GM21526 (cell line): ENCODE data around the gene FAM229A.
"Not testable (repeated sequence)": the region's sequence is repeated elsewhere in the genome, so short reads cannot be mapped to it uniquely, and the experiment has no call there.

ENCODE experiments used
- ATAC-seq: cut with Tn5 transposase; IDR thresholded peaks from one replicate; pipeline ENCODE4 v1.9.1; 2021; ENCODE audit warnings: moderate library complexity; ENCODE audit not compliant: unreplicated experiment, low FRiP score

The FAM229A gene, protein sequence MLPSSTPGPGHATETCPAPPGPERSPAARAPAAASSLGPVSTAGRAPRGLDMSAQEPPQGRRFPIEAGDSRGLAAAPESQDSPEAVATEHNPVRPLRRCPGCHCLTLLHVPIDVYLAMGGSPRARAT

GRCh38 chr1:32362474-32363313 is at the start of gene FAM229A, which contains the start of gene TSSK3:
Gene FAM229A (minus strand): TSS chr1:32362485. CDS start chr1:32362091, 394 bp downstream.
Gene TSSK3 (plus strand): TSS chr1:32362539. CDS start chr1:32362702, 163 bp downstream.
- ATAC-seq = no peak

GRCh38 chr1:32411261-32411660 is 49.0 kb upstream of the FAM229A start:
- ATAC-seq = no peak

DNA sequence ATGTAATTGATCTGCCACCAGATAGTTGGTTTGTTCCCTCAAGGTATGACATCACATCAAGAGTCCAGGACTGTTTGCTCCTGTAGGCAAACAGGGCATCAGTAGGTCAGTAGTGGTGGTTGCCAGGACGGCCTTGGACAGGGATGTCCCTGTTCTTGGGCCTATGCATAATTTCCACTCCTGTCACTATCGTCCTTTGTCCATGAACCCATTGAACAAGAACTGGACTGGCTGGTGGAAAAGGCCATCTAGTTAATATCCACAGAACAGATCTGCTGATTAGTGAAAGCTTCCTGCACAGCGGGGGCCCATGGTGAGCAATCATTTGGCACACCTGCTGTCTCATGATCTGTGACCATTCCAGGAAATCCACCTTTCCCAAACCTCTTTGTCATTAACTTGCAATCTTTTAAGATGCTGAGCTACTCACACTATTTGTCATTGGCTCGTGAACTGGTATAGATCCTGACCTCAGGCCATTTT is 44.4 kb upstream of the FAM229A start:
- no peak for ATAC-seq

DNA sequence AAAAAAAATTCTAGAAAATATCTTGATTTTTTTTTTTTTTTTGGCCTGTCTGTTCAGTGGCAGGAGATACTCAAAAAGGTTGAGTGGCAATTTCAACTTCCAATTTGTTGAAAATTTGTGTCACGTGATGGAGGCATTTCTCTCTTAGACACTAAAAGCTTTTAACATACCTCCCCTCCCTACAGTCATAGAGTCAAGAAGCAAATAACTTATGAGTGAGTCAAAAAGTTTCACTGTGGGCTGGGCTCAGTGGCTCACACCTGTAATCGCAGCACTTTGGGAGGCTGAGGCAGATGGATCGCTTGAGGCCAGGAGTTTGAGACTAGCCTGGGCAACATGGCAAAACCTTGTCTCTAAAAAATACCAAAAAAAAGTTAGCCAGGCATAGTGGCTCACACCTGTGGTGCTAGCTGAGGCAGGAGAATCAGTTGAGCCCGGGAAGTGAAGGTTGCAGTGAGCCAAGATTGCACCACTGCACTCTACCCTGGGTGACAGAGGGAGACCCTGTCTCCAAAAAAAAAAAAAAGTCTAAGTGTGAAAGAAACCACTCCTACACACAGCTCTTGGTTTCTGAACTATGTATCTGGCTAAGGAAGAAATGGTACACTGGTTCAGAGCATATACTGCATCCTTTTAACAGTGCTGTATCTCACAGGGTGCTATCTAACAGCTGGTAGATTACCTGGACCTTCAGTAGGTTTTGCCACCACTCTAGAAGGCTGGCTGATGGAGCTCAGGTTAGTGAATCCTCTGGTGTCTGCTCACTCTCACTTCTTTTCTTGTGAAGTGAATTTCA is 43.6 kb upstream of the FAM229A start:
- no peak for ATAC-seq

GRCh38 chr1:32404946-32405345 is 42.7 kb upstream of the FAM229A start:
- ATAC-seq = no peak

DNA sequence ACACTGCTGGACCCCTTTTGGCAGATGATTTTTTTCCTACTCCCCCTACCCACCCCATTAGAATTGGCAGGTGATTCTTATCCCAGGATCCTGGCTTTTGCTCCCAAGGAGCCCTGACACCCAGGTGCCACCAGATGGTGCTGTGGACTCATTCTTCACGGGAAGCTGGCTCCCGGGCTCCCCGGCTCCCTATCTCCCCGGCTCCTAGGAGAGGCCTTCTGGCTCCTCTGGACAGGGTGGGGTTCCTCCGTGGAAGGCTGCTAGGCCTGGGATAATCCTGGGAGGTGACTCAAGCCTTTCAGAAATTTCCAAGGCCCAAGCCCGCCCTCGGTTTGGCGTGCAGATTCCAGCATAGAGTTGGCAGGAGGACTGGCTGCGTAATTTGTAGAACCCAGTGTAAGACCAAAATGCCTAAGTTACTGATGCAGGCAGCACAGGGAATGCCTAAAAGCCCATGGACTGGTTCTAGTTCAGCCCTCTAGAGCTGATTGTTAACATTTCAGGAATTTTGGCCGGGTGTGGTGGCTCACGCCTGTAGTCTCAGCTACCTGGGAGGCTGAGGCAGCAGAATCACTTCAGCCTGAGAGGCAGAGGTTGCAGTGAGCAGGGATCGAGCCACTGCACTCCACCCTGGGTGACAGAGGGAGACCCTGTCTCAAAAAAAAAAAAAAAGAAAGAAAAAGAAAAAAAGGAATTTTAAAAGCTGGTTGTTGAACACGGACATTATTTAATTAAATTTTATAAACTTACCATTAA is 38.8 kb upstream of the FAM229A start:
- no peak for ATAC-seq

GRCh38 chr1:32399843-32400242 is 37.6 kb upstream of the FAM229A start:
- ATAC-seq = no peak

DNA sequence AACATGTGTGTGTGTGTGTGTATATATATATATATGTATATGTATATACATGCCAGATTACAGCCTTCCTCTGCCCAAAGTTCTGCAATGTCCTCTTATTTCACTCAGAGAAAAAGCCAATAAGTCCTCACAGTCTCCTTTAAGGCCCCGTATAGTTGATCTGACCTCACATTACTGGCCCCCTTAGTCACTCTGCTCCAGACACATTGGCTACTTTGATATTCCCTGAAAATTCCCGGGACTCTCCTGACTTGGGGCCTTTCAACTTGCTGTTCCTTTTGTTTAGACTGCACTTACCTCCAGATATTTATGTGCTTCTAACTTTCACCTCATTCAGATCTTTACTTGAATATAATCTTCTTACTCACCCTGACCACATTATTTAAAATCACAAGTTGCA is 36.1 kb upstream of the FAM229A start:
- ATAC-seq = no peak

GRCh38 chr1:32396524-32396923 is 34.2 kb upstream of the FAM229A start:
- not testable (repeated sequence) for ATAC-seq

DNA sequence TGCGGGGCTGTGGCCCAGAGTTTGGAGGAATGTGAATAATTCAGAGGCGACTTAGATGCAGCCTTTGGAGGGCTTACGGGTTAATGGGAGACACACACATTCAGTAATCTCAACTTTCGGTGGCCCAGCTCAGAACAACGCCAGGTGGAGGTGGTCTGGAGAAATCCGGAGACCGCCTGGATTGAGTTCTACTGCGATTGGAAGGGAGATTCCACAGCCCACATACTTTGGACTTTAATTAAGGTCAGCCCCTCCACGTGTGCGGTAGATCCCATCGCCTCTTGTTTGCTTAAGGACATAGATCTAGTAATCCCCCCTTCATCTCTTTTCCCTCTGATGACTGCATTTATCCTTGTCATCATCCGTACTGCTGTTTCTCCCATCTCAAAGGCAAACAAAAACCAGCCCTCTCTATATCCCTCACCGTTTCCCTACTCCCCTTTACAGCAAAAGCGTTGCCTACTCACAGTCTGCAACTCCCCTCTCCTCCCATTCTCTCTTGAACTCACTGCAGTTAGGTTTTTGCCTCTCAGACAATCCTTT is 32.7 kb upstream of the FAM229A start:
- peak; percentile 8 for ATAC-seq

- peak; percentile 93 for ATAC-seq
Observed at GRCh38 chr1:32394141-32394889, 32.0 kb upstream of the FAM229A start, which contains the start of gene BSDC1. Gene BSDC1 (minus strand): TSS chr1:32394441. CDS start chr1:32394414, 27 bp downstream.

GRCh38 chr1:32393832-32394140 is 31.5 kb upstream of the FAM229A start:
- peak; percentile 23 for ATAC-seq

- ATAC-seq = no peak
Observed at GRCh38 chr1:32393136-32393535, 30.9 kb upstream of the FAM229A start.

- no peak for ATAC-seq
Observed at GRCh38 chr1:32392325-32392724, 30.0 kb upstream of the FAM229A start.

DNA sequence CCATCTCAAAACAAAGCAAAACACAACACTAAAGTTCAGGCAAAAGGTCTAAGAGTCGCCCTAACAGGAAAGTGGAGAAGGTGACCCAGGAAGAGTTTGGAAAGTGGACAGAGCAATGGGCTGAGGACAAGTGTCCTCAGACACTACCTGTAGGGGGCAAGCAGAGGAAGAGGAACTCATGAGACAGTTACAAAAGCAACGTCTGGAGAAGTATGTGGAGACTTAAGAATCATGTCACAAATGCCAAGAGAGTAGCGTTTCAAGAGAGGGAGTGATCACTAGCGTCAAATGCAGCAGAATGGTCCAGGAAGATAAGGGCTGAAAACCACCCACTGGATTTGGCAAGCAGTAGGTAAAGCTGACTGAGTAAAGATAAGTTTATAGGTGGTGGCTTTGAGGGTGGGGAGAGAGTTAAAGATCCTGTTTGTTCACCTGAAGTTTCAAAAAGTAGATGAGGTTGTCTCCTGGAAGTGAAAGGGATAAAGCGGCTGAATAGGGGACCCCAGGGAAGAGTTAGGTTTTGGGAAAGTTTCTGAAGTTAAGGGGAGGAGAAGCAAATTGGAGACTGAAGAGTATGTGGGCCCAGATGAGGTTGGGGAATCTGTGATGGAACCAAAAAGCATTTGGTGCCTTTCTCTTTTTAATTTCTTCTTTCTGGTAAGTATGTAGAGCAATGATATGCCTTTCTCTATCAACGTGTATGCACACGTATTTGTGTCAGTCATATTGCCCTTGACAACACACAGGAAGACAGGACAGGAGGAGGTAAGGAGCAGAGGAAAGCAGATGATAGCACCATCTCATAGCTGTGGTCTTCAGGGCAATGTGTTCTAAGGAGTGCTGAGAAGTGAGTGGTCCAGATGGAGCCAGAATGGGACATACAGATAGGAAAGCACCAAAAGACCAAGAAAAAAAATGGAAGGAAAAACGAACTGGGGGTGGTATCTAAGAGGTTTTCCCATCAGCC is 28.9 kb upstream of the FAM229A start:
- no peak for ATAC-seq

DNA sequence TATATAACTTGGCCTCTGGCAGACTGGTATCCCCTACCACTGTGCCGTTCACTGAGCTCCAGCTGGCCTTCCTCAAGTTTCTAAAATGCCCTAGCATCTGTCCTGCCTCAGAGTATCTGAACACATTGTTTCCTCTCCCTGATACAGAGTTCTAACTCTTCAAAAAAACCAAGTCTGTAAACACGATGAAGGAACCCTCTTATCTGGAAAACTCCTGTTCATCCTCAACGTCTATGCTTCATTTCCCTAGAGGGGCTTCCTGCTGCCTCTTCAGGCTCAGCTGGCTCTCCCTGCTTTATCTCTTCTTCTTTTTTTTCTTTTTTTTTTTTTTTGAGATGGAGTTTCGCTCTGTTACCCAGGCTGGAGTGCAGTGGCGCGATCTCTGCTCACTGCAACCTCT is 26.4 kb upstream of the FAM229A start:
- no peak for ATAC-seq

DNA sequence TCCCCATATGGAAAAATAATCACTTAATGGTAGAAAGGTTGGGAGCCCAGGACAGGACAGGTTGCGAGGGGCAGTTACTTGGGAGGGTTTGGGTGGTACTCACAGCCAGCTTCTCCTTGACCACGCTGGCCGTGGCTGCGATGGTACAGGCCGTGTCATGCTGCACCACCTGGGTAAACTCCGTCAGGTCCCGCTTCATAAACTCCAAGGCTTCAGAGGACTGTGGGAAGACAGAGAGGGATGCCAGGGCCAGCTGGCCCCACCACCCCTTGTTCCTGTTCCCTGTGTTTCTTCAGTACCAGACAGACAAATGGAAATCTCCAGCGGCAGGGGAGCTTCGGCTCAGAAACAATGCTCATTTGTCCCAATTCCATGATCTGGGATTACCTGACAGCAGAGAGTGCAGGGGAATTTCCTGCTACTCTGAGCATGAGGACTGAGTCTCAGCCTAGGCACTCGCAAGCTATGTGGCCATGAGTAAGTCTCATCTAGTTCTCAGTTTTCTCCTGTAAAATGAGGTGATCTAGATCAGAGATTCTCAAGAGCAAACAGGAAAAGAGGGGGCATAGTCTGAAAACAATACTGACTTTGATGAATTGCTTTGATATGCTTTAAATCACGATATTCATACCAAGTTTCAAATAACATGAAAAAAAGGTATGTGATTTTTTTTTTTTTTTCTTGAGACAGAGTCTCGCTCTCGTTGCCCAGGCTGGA is 24.5 kb upstream of the FAM229A start:
- ATAC-seq = no peak

DNA sequence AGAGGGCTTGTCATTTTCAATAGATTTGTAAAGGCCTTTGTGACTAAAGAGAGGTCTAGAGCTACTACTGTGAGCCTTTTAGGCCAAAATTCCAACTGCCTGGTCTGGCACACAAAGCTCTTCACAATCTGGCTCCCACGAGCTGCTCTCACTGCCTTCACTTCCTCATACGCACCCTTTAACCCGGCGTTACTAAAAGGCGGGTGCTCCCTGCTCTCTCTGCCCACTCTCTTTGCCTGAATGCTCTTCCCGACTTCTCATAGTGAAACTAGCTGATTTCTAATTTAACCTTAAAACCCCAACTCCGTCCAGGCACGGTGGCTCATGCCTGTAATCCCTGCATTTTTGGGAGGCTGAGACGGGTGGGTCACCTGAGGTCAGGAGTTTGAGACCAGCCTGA is 17.8 kb upstream of the FAM229A start:
- no peak for ATAC-seq
